Right lobe of liver (tissue), 4 donors: ENCODE data around the gene TMCO2.

Experiments used
- CTCF ChIP-seq, 4 donors: fragments of 200-600 bp in 3 of 4; fragments of 450-650 bp in 1 of 4; IDR thresholded peaks; one replicate each; pipeline versions ENCODE4 v1.5.1 to v1.8.0; 2016 to 2022; ENCODE audit warnings: antibody characterized with exemption in 4 of 4, mild to moderate bottlenecking in 2 of 4
- POLR2A ChIP-seq: fragments of 450-650 bp; IDR thresholded peaks from one replicate; pipeline ENCODE4 v1.6.1; 2017; ENCODE audit warnings: antibody characterized with exemption, mild to moderate bottlenecking
- donor health status: DM: no; HTN: no; CAD: no.
- donor health status: DM: no; HTN: no; CAD: no.
- donor health status: DM: no; HTN: yes; CAD: no.

- TF ChIP-seq POLR2A, result no peak
- TF ChIP-seq CTCF (IDR thresholded peaks at IDR 0.05), result no peak
Measured at GRCh38 chr1:40256401-40257084, 8.8 kb downstream of the TMCO2 start.
